ENCODE results near the gene SPRTN.

GRCh38 chr1:231354330-231355020 is 16.4 kb downstream of the SPRTN start:
- TF ChIP-seq CTCF (IDR thresholded peaks at IDR 0.05), result no peak
- no peak for TF ChIP-seq POLR2A (IDR thresholded peaks at IDR 0.05)

All from adrenal gland (tissue), 5 donors.